GM06990 (cell line): Measurements from ENCODE around the gene HECW1.

ENCODE experiments used
- DNase-seq: peaks from one replicate; pipeline ENCODE4 v3.0.0-alpha.2; 2011; ENCODE audit not compliant: insufficient read length; ENCODE audit errors: extremely low read depth
- H3K27me3 ChIP-seq: replicated peaks from 2 replicates; pipeline ENCODE4 v1.6.0; 2011; ENCODE audit warnings: low read length; ENCODE audit not compliant: control insufficient read depth, insufficient read depth
- H3K36me3 ChIP-seq: 2 replicates; pipeline ENCODE4 v1.5.1; 2011; ENCODE audit warnings: low read length; ENCODE audit not compliant: control insufficient read depth, insufficient read depth
- H3K4me3 ChIP-seq: replicated peaks from 2 replicates; pipeline ENCODE4 v1.5.1; 2011; ENCODE audit warnings: low read depth, mild to moderate bottlenecking, control low read depth, low read length
- CTCF ChIP-seq: IDR thresholded peaks from 2 replicates; pipeline ENCODE4 v1.5.1; 2011; ENCODE audit warnings: low read length, control low read depth, mild to moderate bottlenecking, inconsistent platforms; ENCODE audit not compliant: insufficient read depth, poor library complexity, severe bottlenecking

HECW1 gene

GRCh38 chr7:43220250-43220649 lies 107.8 kb downstream of the HECW1 start:
- DNase-seq = no peak
- no peaks in the 10 kb centered on the region for H3K36me3 ChIP-seq
- TF ChIP-seq CTCF = no peak
- H3K4me3 ChIP-seq = no peak overlapping the region
- H3K27me3 ChIP-seq = no peaks in the 10 kb centered on the region

- Histone ChIP-seq H3K4me3 (no peak overlapping the region), H3K27me3 (no peaks in the 10 kb centered on the region), H3K36me3 (no peaks in the 10 kb centered on the region)
- no peak for TF ChIP-seq CTCF
- DNase-seq = no peak
These were observed 108.3 kb downstream of the HECW1 start for GRCh38 chr7:43220742-43221141.

GRCh38 chr7:43229801-43230200 lies 117.4 kb downstream of the HECW1 start:
- Histone ChIP-seq H3K4me3 (no peak overlapping the region), H3K36me3 (no peaks in the 10 kb centered on the region), H3K27me3 (no peaks in the 10 kb centered on the region)
- TF ChIP-seq CTCF = no peak
- DNase-seq = no peak

GRCh38 chr7:43232366-43232765 lies 119.9 kb downstream of the HECW1 start:
- Histone ChIP-seq H3K27me3 (no peaks in the 10 kb centered on the region), H3K36me3 (no peaks in the 10 kb centered on the region), H3K4me3 (no peak overlapping the region)
- DNase-seq = no peak
- no peak for TF ChIP-seq CTCF

- TF ChIP-seq CTCF = no peak
- no peaks in the 10 kb centered on the region for H3K36me3 ChIP-seq
- H3K27me3 ChIP-seq = no peaks in the 10 kb centered on the region
- H3K4me3 ChIP-seq = no peak overlapping the region
- DNase-seq = no peak
These were observed 121.6 kb downstream of the HECW1 start for GRCh38 chr7:43234073-43234472.

GRCh38 chr7:43234968-43235367 lies 122.5 kb downstream of the HECW1 start:
- Histone ChIP-seq H3K4me3 (no peak overlapping the region), H3K27me3 (no peaks in the 10 kb centered on the region), H3K36me3 (no peaks in the 10 kb centered on the region)
- no peak for DNase-seq
- TF ChIP-seq CTCF = no peak
